ENCODE measurements around the gene TRIM52.
"Not testable (repeated sequence)": the region's sequence is repeated elsewhere in the genome, so short reads cannot be mapped to it uniquely, and the experiment has no call there.

GRCh38 chr5:181209006-181209405 lies 51.9 kb downstream of the TRIM52 start:
- TF ChIP-seq, protein P1, sequence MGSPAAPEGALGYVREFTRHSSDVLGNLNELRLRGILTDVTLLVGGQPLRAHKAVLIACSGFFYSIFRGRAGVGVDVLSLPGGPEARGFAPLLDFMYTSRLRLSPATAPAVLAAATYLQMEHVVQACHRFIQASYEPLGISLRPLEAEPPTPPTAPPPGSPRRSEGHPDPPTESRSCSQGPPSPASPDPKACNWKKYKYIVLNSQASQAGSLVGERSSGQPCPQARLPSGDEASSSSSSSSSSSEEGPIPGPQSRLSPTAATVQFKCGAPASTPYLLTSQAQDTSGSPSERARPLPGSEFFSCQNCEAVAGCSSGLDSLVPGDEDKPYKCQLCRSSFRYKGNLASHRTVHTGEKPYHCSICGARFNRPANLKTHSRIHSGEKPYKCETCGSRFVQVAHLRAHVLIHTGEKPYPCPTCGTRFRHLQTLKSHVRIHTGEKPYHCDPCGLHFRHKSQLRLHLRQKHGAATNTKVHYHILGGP (tag by site-specific recombination; IDR thresholded peaks at IDR 0.05) = not testable (repeated sequence)
- TF ChIP-seq ZNF398 (tag by site-specific recombination; IDR thresholded peaks at IDR 0.05) = not testable (repeated sequence)
